SW 1271 (cell line): ENCODE measurements around the gene ACR.
A peak's percentile ranks its signal among the peaks of the same experiment; 100 is the strongest.

Experiments
- DNase-seq, 2 experiments: peaks; one replicate each; lab custom pipeline; 2025; lab: John Stamatoyannopoulos, UW

The ACR gene

DNA sequence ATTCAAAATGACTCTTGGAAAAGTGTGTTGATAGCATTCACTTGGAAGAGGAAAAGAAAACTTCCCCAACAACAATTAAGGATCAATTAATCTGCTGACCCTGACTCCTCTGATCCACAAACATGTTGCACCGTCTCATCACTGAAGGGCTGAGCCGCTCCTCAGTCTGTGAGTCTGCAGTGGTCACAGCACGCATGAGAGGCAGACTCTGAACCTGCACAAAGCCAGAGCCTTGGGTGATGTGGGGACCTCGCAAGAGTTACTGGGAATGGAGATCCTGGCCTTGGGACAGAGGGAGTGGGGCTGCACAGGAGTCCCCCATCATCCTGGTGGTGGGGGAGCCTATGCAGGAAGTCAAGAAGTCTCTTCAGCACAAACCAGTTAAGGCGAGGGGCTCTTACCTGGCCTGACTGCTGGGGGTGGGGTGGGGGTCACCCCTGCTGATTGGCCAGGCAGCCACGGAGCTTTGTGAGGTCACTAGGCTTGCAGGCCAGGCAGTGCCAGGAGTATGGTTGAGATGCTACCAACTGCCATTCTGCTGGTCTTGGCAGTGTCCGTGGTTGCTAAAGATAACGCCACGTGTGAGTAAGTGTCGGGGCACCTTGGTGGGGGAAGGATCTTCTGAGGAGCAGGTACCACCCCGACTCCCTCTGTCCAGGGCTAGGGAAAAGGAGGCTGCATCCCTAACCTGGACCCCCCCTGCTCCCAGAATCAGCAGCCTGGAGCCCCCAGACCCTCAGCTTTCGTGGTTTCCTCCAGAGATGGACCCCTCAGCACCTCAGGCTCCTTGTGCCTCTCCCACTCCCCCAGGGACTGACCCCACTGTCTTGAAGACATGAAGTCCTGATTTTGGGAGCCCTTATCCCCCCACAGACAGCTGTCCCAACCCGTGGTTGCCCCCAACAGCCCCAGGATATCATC lies at the start of gene ACR:
Gene ACR (plus strand): TSS at position 477 of the 921 bp plus-strand sequence. CDS start 32 bp downstream, at position 509.
- DNase-seq: no peak

DNA sequence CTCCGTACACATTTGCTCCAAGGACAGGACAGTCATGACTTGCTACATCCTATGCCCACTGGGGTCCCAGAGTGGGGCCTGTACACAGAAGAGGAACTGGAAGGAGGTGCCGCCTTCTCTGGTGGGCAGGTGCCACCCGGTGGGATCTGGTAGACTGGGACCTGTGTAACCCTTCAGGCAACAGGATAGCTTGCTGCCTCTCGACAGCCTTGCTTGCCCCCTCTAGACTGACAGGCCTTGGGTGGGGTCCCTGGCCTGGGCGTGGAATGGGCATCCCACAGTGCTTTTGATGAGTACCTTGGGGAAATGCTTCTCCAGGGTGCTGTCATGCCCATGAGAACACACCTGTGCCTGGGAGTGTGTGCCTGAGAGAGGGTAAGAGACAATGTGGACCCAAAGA lies 49.6 kb upstream of the ACR start:
- no peak for DNase-seq

DNA sequence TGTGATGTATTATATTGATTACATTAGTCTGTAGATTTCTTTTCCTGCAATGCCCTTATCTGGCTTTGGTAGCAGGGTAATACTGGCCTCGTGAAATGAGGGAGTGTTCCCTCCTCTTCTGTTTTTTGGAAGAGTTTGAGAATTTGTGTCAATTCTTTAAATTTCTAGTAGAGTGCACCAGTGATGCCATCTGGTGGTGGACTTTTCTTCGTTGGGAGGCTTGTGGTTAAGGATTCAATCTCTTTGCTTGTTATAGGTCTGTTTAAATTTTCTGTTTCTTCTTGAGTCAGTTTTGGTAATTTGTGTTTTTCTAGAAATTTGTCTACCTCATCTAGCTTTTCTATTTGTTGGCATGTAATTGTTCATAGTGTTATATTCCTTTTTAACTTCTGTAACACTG lies 46.5 kb upstream of the ACR start:
- peak in 1 of 2 experiments; percentile 31 for DNase-seq

DNA sequence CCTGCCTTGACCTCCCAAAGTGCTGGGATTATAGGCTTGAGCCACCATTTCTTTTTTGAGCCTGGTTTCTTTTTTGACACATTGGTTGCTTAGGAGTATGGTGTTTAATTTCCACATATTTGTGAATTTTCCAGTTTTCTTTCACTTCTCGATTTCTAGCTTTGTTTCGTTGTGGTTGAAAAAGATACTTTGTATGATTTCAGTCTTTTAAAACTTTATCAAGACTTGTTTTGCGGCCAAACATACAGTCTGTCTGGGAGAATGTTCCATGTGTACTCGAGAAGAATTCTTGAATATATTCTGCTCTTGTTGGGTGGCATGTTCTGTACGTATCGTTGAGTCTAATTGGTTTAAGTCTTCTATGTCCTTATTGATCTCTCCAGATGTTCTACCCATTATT lies 44.5 kb upstream of the ACR start:
- no peak for DNase-seq

DNA sequence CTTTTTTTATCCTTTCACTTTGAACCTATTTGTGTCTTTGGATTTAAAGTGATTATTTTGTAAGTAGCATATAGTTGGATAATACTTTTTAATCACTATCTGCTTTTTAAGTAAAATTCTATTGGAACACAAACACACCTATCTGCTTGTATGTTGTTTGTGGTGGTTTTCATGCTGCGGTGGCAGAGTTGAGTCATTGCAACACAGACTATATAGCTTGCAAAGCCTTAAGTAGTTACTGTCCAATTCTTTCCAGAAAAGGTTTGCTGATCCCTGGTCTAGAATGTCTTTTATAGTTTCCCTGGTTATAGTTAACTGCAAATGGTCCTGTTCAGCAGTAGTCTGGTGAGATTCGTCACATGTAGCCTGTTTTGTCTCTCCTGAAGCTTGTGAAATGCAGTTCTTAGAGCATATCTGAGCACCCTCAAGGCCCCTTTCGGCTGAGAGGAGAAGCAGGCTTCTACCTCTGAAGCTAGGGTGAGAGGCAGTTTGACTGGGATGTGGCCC lies 43.9 kb upstream of the ACR start:
- no peak for DNase-seq

DNA sequence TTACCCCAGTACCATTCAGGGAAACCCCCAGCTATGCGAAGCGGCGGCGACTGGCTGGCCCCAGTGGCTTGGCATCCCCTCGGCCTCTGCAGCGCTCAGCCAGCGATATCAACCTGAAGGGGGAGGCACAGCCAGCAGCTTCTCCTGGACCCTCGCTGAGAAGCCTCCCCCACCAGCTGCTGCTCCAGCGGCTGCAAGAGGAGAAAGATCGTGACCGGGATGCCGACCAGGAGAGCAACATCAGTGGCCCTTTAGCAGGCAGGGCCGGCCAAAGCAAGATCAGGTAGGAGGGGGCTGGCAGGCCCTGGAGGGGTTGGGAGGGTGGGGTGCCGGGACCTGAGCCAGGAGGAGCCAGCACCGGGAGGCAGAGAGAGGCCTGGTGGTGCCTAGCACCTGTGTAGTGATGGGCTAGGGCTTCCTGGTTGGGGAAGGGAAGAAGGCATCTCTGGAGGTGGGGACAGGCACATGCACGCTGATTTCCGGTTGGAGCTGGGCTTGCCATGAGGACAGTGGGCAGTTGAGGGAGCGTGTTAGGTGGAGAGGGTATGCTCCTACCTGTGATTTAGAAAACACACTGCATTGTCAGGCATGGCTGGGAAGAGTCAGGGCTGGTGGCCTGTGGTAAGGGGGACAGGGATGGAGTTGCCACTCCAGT lies 43.1 kb upstream of the ACR start:
- DNase-seq: no peak

DNA sequence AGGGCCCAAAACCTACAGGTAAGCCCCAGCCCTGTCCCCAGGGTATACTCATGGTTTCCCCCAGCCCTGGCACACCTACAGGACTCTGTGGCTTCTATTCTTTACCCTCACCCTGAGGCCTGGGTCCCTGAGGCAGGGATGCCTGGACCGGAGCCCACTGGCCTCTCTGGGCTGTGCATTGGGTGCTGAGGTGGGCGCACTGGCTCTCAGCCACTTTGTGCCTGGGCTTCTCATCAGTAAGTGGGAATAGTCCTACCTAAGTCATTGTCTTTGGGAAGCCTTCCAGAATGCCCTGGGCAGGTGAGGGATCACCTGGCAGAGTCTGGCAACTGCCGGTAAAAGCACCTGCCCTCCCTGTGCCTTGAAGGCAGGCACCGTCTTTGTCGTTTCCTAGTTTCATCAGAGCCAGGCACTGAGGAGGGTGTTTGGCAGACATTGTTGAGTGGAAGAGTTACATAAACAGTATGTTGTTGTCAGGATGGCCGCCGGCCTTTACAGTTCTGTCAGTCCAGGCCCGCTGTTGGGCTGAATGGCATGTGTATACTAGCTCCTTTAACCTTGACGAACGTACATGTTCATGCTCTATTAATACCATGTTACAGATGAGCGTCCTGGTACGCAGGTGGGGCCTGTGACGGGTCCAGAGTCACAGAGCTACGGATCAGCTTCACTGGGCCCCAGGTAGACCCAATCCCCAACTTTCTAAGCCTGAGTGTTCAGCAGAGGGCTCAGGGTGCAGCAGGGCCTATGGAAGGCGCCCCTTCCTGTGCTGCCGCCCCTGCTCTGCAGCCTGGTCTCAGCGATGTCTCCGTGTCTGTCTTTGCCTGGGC lies 42.4 kb upstream of the ACR start:
- no peak for DNase-seq

DNA sequence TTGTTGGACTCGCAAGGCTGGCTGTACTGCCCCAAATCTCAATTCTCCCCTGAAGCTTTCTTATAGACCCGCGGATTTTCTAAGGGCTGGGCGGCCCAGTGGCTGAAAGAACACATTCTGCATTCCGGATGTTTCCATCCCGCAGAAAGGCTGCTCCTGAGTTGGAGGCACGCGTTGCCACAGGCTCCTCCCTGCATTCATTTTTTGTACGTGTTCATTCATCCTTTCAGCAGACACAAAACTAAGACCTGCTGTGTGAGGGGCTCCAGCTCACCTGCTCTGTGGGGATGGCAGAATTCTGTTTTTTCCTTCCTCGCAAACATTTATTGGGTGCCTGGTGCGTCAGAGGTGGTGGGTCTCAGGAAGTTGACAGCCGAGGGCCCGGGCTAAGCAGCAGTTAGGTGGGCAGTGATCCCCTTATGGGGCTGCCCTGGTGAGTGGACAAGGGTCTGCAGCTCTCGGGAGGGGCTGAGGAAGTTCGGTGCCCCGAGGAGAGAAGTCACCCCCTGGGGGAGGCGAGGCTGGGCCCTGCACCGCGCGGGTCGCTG lies 41.7 kb upstream of the ACR start:
- DNase-seq: no peak

DNA sequence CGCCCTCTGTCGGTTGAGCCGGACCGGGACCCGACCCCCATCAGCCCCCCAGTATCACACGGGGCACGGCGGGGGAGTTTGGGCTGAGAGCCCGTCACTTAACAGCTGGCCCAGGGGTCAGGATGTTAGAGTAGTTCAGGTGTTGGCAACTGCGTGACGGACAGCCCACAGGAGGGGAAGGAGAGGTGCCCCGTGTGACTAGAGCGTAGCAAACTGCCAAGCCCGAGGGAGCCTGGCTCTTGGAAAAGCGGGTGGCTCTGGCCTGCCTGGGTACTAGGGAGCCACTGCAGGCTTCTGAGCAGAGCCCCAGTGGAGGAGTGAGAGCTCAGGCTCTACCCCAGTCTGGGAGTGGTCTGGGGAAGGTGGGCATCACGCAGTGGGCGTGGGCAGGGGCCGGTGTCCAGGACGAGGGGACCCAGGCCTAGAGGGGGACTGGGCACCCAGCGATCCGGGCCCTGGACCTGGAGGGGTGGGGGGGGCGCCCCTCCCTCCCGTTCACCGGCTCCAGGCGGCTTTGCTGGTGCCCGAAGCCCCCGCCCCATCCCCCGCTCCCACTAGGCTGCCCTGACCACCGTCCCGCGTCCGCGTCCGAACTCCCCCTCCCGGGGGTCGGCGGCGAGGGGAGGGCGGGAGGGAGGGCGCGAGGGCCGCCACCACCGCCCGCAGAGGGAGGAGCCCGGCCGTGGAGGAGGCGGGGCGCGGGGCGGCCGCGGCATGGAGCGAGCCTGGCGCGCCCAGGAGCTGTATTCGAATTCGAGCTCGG lies 41.0 kb upstream of the ACR start:
- DNase-seq: no peak

DNA sequence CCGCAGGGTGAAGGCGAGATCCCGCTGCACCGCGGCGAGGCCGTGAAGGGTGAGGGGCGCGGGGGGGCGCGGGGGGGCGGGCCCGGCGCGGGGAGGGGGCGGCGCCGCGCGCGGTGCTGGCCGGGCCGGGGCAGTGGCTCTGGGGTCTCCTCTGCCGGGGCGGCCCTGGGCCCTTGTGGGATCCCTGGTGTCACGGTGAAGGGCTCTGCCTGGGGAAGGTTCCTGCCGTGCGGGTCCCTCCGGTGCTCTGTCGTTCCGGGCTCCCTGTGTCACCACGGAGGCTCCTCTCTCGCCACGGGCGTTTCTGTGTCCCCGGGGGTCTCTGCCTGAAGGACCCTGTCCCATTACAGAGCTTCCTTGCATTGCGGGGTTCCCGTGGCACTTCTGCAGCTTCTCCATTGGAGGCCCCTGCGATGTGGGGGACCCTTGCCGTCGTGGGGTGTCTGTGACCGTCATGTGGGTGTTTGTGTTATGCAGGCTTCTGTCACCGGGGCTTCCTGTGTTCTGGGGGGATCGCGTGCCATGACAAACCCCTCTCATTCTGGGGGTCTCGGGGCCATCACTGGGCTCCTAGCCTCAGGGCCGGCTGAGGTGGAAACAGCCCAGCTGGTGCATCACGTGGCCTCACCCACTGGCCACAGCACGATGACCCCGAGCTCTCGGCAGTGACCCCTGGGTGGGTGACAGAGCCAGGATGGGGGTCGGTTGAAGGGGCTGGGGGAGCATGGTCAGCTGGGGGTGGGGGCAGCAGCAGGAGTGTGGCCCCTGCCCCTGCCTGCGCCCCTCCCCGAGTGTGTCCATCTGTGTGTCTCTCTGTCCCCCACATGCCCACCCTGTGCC lies 40.1 kb upstream of the ACR start:
- DNase-seq: no peak

DNA sequence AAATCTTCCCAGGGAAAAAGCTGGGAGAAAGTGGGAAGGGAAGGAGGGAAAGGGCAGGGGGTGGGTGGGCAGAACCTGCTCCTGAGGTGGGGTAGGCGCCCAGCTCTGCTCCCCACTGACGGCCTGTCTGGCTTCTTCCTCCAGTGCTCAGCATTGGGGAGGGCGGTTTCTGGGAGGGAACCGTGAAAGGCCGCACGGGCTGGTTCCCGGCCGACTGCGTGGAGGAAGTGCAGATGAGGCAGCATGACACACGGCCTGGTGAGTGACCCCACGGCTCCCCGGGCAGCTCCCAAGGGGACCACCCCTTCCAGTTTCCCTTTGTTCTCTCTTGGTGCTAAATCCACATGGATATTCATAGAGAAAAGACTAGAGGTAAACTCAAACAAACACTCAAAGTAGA lies 39.5 kb upstream of the ACR start:
- no peak for DNase-seq

DNA sequence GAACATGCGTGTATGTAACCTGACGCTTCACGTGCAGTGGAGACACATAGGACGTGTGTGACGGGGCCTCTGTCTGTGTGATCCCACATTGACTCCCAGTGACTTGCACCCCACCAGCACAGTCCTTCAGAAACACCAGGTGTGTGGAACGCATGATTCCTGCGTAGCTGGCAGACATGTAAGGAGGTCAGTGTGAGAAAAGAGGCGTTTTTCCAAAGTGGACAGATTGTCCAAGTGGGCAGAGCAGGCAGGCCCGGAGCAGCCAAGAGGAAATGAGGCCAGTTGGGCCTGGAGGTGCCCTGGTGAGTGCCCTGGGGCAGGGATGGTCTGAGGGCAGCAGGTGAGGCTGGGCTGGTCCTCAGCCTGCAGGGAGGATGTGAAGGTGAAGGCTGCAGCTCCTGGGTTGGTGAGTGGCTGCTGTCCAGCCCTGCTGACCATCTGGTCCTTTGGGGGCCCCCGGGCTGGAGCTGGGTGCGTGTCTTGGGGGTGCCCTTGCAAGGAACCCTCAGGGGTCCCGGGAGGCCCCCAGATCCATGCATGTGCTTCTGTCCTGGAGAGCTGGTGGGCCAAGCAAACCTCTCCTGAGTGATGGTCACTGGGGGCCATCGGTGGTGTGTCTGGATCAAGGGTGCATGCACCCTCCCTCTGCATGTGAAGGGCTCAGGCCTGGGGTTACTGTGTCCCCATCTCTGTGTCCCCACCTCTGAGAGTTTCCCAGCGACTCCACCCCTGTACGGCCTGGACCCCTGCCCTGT lies 38.8 kb upstream of the ACR start:
- DNase-seq: no peak

DNA sequence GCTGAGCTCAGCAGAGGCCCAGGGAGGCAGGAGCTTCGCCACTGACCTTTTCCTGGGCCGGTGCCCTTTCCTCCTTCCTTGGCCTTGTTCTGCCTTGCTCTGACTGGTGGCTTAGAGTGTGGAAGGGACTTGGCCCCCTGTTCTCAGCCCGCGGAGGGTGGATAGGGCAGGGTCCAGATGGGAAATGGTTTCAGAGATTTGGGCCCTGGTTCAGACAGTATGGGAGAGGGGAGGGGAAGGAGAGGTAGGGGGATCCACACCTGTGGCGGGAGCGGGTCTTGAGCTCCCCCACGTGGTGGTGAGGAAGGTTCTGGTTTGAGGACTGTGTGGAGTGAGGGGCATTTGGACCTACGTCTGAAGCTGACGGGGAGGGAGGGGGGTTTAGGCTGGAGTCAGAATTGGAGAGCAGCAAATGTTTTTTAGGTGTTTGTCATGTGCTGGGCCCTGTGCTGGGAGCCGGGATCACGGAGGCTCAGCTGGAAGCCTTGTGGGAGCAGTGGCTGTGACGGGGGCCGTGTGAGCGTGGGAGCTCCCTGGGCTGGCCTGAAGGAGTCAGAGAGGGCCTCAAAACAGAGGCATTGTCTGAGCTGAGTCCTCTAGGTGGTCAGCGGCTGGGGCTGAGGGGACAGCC lies 38.1 kb upstream of the ACR start:
- no peak for DNase-seq

DNA sequence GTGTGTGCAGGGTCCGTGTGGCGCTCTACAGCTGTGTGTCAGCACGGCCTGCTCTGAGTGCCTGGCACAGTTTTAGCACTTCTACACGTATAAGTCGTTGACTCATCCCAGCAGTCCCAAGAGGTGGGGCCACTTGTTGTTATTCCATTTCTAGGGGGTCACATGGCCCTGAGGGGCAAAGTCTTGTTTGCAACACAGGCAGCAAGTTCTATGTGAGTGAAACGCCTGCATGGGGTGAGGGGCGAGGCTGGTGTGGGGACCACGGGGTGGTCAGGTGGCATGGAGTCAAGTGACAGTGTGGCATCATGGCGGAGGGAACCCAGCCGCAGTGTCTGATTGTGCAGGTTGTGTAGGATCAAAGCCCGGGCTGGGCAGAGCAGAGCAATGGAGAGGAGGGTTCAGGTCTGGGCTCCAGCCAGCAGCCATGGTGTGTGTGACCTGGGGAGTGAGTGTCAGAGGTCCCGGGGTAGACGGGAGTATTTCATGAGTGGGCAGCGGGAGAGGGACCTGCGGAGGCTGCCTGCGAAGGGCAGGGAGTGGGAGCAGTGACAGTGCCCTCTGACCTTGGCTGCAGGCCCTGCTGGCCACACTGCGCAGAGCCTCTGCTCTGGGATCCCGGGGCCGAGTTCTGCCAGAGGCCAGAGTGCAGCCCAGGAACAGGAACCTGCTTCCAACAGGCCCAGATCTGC lies 37.5 kb upstream of the ACR start:
- no peak for DNase-seq

DNA sequence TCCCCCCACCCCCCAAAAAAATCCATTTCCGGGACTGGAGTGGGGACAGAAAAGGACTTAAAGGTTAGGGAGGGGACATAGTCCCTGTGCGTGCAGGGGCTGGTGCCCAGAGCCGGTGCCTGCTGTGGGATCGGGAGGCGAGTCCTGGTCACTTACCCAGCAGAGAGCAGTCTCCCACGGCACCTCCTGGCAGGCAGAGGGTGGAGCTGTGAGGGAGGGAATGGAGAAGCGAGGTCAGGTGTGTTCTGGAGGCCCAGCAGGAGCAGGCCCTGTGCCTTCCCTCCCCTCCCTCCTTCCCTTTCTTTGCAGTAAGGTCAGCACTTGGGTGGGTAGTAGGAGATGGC lies 37.0 kb upstream of the ACR start:
- DNase-seq: no peak

DNA sequence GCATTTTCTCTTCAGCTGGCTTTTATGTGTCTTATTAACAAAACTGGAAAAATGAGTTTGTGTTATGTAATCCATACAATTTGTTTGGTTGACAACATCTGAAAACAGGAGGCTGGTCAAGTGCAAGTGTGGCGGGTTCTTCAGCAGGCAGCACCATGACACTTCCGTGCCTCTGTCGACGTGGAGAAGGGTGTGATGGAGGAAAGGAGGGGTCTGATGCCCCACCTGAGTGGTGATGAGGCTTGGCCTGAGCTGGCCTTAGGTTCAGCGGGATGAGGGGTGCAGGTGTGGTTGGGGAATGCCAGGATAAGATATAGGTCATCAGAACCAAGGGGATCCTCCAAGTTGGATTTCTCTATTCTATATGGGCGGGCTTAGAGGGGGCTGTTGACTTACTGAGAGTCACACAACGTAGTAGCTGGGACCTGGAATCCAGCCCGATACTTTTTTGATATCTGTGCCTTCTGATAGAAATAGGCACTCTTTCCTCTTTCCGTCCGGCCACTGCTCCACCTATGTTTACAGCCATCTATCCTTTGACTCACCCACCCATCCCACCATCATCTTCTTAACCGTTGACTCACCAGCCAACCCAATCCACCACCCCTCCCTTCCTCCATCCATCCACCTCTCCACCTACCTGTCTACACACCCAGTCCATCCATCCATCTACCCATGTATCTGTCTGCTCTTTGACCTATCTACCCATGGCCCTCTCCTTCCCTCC lies 36.4 kb upstream of the ACR start:
- no peak for DNase-seq

DNA sequence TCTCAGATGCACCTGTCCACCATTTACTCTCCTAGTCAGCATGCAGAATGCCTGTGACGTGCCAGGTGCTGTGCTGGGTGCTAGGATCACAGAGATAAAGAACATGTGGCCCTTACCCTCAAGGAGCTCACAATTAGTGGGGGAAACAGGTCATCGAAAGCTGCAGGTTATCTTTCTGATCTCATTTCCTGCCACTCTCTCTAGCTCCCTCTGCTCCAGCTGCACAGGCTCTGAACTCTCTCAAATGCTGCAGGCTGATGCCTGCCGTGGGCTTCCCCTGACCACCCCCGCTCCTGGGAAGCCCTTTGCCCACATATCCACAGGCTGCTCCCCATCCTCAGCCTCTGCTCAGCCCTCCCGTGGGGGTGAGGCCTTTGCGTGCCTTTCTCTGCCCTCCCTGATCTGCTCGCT lies 35.7 kb upstream of the ACR start:
- DNase-seq: no peak
